GM13977 (cell line): ENCODE measurements around the gene ATG4C.

Experiments used
- DNase-seq: peaks from one replicate; pipeline ENCODE4 v3.0.0; 2012; ENCODE audit warnings: low spot score
- CTCF ChIP-seq: IDR thresholded peaks from 2 replicates; pipeline ENCODE4 v1.5.1; 2012; ENCODE audit warnings: mild to moderate bottlenecking, control low read depth; ENCODE audit not compliant: insufficient read depth; ENCODE audit errors: extremely low read depth, missing control alignments
- in situ Hi-C: fragments of 300-500 bp; cut with MboI; formaldehyde crosslinking; loops from one replicate; pipeline ENCODE4 v1.12.0; 2022; ENCODE audit warnings: low sequenced_read_pairs, low pct_unique_long_range_greater_than_20kb, mixed read lengths, inconsistent platforms; ENCODE audit not compliant: unreplicated experiment

The ATG4C gene

GRCh38 chr1:62852253-62852652, 68.3 kb downstream of the ATG4C start:
- in situ Hi-C loops = no loop called here
- no peak for TF ChIP-seq CTCF
- no peak for DNase-seq

- DNase-seq = no peak
- in situ Hi-C loops = no loop called here
- TF ChIP-seq CTCF = no peak
Observed at GRCh38 chr1:62856960-62857359, 73.0 kb downstream of the ATG4C start.

- in situ Hi-C loops = no loop called here
- TF ChIP-seq CTCF = no peak
- DNase-seq = no peak
Observed at GRCh38 chr1:62869217-62869754, 85.4 kb downstream of the ATG4C start.

GRCh38 chr1:62870148-62870547, 86.2 kb downstream of the ATG4C start:
- no peak for TF ChIP-seq CTCF
- in situ Hi-C loops = no loop called here

GRCh38 chr1:62875676-62876075, 91.7 kb downstream of the ATG4C start:
- TF ChIP-seq CTCF = no peak
- in situ Hi-C loops = no loop called here
- no peak for DNase-seq

More at GRCh38 chr1:62870148-62870547, 86.2 kb downstream of the ATG4C start:
- DNase-seq = no peak

- no peak for TF ChIP-seq CTCF
Observed at GRCh38 chr1:62876535-62876934, 92.6 kb downstream of the ATG4C start.

GRCh38 chr1:62877579-62877978, 93.6 kb downstream of the ATG4C start:
- no peak for DNase-seq
- in situ Hi-C loops = no loop called here
- TF ChIP-seq CTCF = no peak

More at GRCh38 chr1:62876535-62876934, 92.6 kb downstream of the ATG4C start:
- DNase-seq = no peak
- in situ Hi-C loops = no loop called here
